WTC11 (cell line): ENCODE data around the gene IL10RB. TPM values are rescaled to one million over a fixed set of nuclear protein-coding genes. Genes with fewer than 3 reads are reported as not detected.

Experiments used
- ATAC-seq: fragments of 200-7000 bp; cut with Tn5 transposase; 2 replicates; pipeline ENCODE4 v1.10.0; 2021; ENCODE audit warnings: mild to moderate bottlenecking, moderate library complexity
- CTCF ChIA-PET: fragments of 300-600 bp; sonication (Branson Sonifier 250); formaldehyde crosslinking; loops from one replicate; lab custom pipeline; 2021; ENCODE audit warnings: antibody characterized with exemption; lab: Charles Lee
- POLR2A ChIA-PET: fragments of 350-600 bp; sonication (Branson Sonifier 250); formaldehyde crosslinking; loops from one replicate; lab custom pipeline; 2021; ENCODE audit warnings: antibody characterized with exemption; lab: Charles Lee
- DNase-seq: peaks from one replicate; pipeline ENCODE4 v3.0.0; 2021; ENCODE audit warnings: low spot score
- H3K27ac Mint-ChIP-seq: 2 replicates; pipeline ENCODE4 v1.8.0; 2021; ENCODE audit warnings: mixed read lengths
- H3K27me3 Mint-ChIP-seq: 2 replicates; pipeline ENCODE4 v1.8.0; 2021; ENCODE audit warnings: low read depth, mild to moderate bottlenecking, moderate library complexity, mixed read lengths
- H3K36me3 Mint-ChIP-seq: 2 replicates; pipeline ENCODE4 v1.8.0; 2021; ENCODE audit warnings: mixed read lengths
- H3K4me1 Mint-ChIP-seq: 2 replicates; pipeline ENCODE4 v1.8.0; 2022; ENCODE audit warnings: mixed read lengths
- H3K4me3 Mint-ChIP-seq: 2 replicates; pipeline ENCODE4 v1.8.0; 2021; ENCODE audit warnings: mild to moderate bottlenecking, moderate library complexity, mixed read lengths
- H3K9me3 Mint-ChIP-seq: 2 replicates; pipeline ENCODE4 v1.8.0; 2021; ENCODE audit warnings: mixed read lengths
- CREM ChIP-seq: sonication (generic); formaldehyde crosslinking; IDR thresholded peaks from 2 replicates; pipeline ENCODE4 v1.8.1; 2022; ENCODE audit warnings: mild to moderate bottlenecking, missing genetic modification reagents, moderate library complexity
- FOXJ3 ChIP-seq: sonication (generic); formaldehyde crosslinking; IDR thresholded peaks from 2 replicates; pipeline ENCODE4 v1.9.0; 2021; ENCODE audit warnings: missing genetic modification reagents, mild to moderate bottlenecking, borderline replicate concordance
- HMGA2 ChIP-seq: fragments of 250-450 bp; sonication (Bioruptor Pico); IDR thresholded peaks from 2 replicates; pipeline ENCODE4 v1.4.0; 2021; ENCODE audit warnings: mild to moderate bottlenecking, moderate library complexity
- JUN ChIP-seq: sonication (generic); formaldehyde crosslinking; IDR thresholded peaks from 2 replicates; pipeline ENCODE4 v1.8.0; 2023; ENCODE audit warnings: mild to moderate bottlenecking, missing genetic modification reagents
- PRRX2 ChIP-seq: fragments of 250-450 bp; sonication (Bioruptor Pico); IDR thresholded peaks from 2 replicates; pipeline ENCODE4 v1.8.0; 2021; ENCODE audit warnings: mild to moderate bottlenecking
- SOX15 ChIP-seq: fragments of 250-450 bp; sonication (Bioruptor Pico); IDR thresholded peaks from 2 replicates; pipeline ENCODE4 v1.9.0; 2021; ENCODE audit warnings: mild to moderate bottlenecking
- TEAD1 ChIP-seq: sonication (generic); formaldehyde crosslinking; IDR thresholded peaks from 2 replicates; pipeline ENCODE4 v1.8.0; 2022; ENCODE audit warnings: mild to moderate bottlenecking, missing genetic modification reagents
- TEAD4 ChIP-seq: sonication (generic); formaldehyde crosslinking; IDR thresholded peaks from 2 replicates; pipeline ENCODE4 v1.8.0; 2022; ENCODE audit warnings: mild to moderate bottlenecking, missing genetic modification reagents
- TP53 ChIP-seq: sonication (generic); formaldehyde crosslinking; IDR thresholded peaks from 2 replicates; pipeline ENCODE4 v1.8.1; 2023; ENCODE audit warnings: mild to moderate bottlenecking, missing genetic modification reagents
- ZBTB21 ChIP-seq: sonication (generic); formaldehyde crosslinking; IDR thresholded peaks from 2 replicates; pipeline ENCODE4 v1.8.1; 2023; ENCODE audit warnings: mild to moderate bottlenecking, missing genetic modification reagents, borderline replicate concordance
- ZNF121 ChIP-seq: sonication (generic); formaldehyde crosslinking; IDR thresholded peaks from 2 replicates; pipeline ENCODE4 v1.8.0; 2023; ENCODE audit warnings: missing genetic modification reagents
- ZNF219 ChIP-seq: sonication (generic); formaldehyde crosslinking; IDR thresholded peaks from 2 replicates; pipeline ENCODE4 v1.8.0; 2023; ENCODE audit warnings: missing genetic modification reagents, mild to moderate bottlenecking, borderline replicate concordance
- ZNF263 ChIP-seq: sonication (generic); formaldehyde crosslinking; IDR thresholded peaks from 2 replicates; pipeline ENCODE4 v1.8.1; 2022; ENCODE audit warnings: low read depth, mild to moderate bottlenecking, moderate library complexity, missing genetic modification reagents
- ZNF281 ChIP-seq: sonication (generic); formaldehyde crosslinking; IDR thresholded peaks from 2 replicates; pipeline ENCODE4 v1.8.0; 2023; ENCODE audit warnings: mild to moderate bottlenecking, missing genetic modification reagents
- ZNF317 ChIP-seq: sonication (generic); formaldehyde crosslinking; IDR thresholded peaks from 2 replicates; pipeline ENCODE4 v1.8.1; 2023; ENCODE audit warnings: low read depth, mild to moderate bottlenecking, moderate library complexity, missing genetic modification reagents, borderline replicate concordance
- total RNA-seq: library from RNA; stranded (reverse); gene quantifications from 3 replicates; pipeline ENCODE4 v1.2.3, GENCODE V29; 2021
- TF ChIP-seq, protein P1 (sequence below): sonication (generic); formaldehyde crosslinking; IDR thresholded peaks from 2 replicates; pipeline ENCODE4 v1.8.1; 2022; ENCODE audit warnings: missing genetic modification reagents, borderline replicate concordance
- TF ChIP-seq, protein P2 (sequence below): sonication (generic); formaldehyde crosslinking; IDR thresholded peaks from 2 replicates; pipeline ENCODE4 v1.8.0; 2022; ENCODE audit warnings: mild to moderate bottlenecking, missing genetic modification reagents
- TF ChIP-seq, protein P3 (sequence below): fragments of 250-450 bp; sonication (Bioruptor Pico); IDR thresholded peaks from 2 replicates; pipeline ENCODE4 v1.9.0; 2021; ENCODE audit warnings: mild to moderate bottlenecking, borderline replicate concordance
- TF ChIP-seq, protein P4 (sequence below): fragments of 250-450 bp; sonication (Bioruptor Pico); conservative IDR thresholded peaks from 2 replicates; pipeline ENCODE4 v1.9.0; 2021; ENCODE audit warnings: mild to moderate bottlenecking
- TF ChIP-seq, protein P5 (sequence below): sonication (generic); formaldehyde crosslinking; IDR thresholded peaks from 2 replicates; pipeline ENCODE4 v1.8.0; 2023; ENCODE audit warnings: missing genetic modification reagents, mild to moderate bottlenecking, borderline replicate concordance

Gene IL10RB
- total RNA-seq, 1 experiment from 2014 or later = 3.7 TPM

DNA sequence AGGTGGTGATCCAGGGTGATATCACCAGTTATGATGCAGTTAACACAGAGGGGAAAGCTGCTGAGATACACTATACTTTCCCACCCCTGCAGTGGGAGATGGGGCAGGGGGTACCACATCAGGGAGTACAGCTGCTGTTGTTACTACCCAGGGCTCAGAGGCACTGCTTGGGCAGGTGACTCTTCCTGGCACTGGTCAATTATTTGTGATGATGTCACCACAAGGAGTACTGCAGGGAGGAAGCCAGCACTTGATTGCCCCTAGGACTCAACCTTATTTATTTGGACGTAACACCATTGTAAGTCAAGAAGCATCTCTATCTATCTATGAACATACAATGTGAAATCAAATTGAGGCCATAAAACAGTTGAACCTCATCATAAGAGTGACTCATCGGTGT is 68.7 kb downstream of the IL10RB start:
- POLR2A ChIA-PET = no interaction called here
- CTCF ChIA-PET = no interaction called here
- ATAC-seq (no peak), DNase-seq (no peak)
- TF ChIP-seq TP53 (CRISPR knock-in tag) (no peak), TEAD1 (no peak), CREM (CRISPR knock-in tag) (no peak), PRRX2 (no peak), FOXJ3 (no peak), ZNF317 (CRISPR knock-in tag) (no peak), JUN (CRISPR knock-in tag) (no peak), ZNF121 (CRISPR knock-in tag) (no peak), ZBTB21 (CRISPR knock-in tag) (no peak)
- TF ChIP-seq, protein P1, sequence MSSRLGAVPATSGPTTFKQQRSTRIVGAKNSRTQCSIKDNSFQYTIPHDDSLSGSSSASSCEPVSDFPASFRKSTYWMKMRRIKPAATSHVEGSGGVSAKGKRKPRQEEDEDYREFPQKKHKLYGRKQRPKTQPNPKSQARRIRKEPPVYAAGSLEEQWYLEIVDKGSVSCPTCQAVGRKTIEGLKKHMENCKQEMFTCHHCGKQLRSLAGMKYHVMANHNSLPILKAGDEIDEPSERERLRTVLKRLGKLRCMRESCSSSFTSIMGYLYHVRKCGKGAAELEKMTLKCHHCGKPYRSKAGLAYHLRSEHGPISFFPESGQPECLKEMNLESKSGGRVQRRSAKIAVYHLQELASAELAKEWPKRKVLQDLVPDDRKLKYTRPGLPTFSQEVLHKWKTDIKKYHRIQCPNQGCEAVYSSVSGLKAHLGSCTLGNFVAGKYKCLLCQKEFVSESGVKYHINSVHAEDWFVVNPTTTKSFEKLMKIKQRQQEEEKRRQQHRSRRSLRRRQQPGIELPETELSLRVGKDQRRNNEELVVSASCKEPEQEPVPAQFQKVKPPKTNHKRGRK (CRISPR knock-in tag) = no peak
- TF ChIP-seq, protein P2, sequence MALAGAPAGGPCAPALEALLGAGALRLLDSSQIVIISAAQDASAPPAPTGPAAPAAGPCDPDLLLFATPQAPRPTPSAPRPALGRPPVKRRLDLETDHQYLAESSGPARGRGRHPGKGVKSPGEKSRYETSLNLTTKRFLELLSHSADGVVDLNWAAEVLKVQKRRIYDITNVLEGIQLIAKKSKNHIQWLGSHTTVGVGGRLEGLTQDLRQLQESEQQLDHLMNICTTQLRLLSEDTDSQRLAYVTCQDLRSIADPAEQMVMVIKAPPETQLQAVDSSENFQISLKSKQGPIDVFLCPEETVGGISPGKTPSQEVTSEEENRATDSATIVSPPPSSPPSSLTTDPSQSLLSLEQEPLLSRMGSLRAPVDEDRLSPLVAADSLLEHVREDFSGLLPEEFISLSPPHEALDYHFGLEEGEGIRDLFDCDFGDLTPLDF = no peak
- TF ChIP-seq, protein P3, sequence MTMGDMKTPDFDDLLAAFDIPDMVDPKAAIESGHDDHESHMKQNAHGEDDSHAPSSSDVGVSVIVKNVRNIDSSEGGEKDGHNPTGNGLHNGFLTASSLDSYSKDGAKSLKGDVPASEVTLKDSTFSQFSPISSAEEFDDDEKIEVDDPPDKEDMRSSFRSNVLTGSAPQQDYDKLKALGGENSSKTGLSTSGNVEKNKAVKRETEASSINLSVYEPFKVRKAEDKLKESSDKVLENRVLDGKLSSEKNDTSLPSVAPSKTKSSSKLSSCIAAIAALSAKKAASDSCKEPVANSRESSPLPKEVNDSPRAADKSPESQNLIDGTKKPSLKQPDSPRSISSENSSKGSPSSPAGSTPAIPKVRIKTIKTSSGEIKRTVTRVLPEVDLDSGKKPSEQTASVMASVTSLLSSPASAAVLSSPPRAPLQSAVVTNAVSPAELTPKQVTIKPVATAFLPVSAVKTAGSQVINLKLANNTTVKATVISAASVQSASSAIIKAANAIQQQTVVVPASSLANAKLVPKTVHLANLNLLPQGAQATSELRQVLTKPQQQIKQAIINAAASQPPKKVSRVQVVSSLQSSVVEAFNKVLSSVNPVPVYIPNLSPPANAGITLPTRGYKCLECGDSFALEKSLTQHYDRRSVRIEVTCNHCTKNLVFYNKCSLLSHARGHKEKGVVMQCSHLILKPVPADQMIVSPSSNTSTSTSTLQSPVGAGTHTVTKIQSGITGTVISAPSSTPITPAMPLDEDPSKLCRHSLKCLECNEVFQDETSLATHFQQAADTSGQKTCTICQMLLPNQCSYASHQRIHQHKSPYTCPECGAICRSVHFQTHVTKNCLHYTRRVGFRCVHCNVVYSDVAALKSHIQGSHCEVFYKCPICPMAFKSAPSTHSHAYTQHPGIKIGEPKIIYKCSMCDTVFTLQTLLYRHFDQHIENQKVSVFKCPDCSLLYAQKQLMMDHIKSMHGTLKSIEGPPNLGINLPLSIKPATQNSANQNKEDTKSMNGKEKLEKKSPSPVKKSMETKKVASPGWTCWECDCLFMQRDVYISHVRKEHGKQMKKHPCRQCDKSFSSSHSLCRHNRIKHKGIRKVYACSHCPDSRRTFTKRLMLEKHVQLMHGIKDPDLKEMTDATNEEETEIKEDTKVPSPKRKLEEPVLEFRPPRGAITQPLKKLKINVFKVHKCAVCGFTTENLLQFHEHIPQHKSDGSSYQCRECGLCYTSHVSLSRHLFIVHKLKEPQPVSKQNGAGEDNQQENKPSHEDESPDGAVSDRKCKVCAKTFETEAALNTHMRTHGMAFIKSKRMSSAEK (CRISPR knock-in tag) = no peak
- no peaks in the 10 kb centered on the region for H3K4me1 Mint-ChIP-seq
- H3K27me3 Mint-ChIP-seq = no peaks in the 10 kb centered on the region
- H3K4me3 Mint-ChIP-seq = no peak overlapping the region
- H3K36me3 Mint-ChIP-seq = peaks cover 39% of the 10 kb centered on the region
- H3K27ac Mint-ChIP-seq = no peak overlapping the region
- peaks cover 24% of the 10 kb centered on the region for H3K9me3 Mint-ChIP-seq

DNA sequence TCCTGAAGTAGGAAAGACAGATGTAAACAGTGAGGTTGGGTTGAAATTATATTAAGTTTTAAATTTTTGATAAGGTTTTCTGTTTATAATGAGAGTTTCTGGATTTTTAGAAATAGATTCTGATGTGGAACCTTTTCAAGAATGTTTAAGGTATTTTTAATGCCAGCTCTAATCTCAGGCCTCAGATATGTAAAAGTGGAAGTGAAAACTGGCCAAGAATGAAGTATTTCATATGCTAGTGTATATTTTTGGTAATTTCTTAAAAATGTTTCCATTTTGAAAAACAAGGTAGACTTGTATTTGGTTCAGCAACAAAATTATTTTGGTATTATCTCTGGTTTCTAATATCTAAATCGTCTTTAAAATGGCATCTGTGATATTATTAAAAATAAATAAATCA is 73.0 kb downstream of the IL10RB start:
- ATAC-seq (no peak), DNase-seq (no peak)
- Mint-ChIP-seq H3K4me3 (no peak overlapping the region), H3K4me1 (no peaks in the 10 kb centered on the region), H3K9me3 (peaks cover 5% of the 10 kb centered on the region; the same call in 1 of the 2 replicates), H3K36me3 (peaks cover 34% of the 10 kb centered on the region), H3K27me3 (no peaks in the 10 kb centered on the region), H3K27ac (no peak overlapping the region)
- ChIA-PET CTCF (interaction anchor here (1.3 kb wide), 1 partner anchor 141 kb away, joined by 3 read pairs; no protein-coding TSS in a partner anchor), POLR2A (no interaction called here)
- TF ChIP-seq SOX15 (CRISPR knock-in tag) (no peak), HMGA2 (CRISPR knock-in tag) (no peak), ZNF281 (CRISPR knock-in tag) (no peak), ZNF219 (no peak), ZNF263 (CRISPR knock-in tag) (no peak), TEAD4 (CRISPR knock-in tag) (no peak)
- TF ChIP-seq, protein P4, sequence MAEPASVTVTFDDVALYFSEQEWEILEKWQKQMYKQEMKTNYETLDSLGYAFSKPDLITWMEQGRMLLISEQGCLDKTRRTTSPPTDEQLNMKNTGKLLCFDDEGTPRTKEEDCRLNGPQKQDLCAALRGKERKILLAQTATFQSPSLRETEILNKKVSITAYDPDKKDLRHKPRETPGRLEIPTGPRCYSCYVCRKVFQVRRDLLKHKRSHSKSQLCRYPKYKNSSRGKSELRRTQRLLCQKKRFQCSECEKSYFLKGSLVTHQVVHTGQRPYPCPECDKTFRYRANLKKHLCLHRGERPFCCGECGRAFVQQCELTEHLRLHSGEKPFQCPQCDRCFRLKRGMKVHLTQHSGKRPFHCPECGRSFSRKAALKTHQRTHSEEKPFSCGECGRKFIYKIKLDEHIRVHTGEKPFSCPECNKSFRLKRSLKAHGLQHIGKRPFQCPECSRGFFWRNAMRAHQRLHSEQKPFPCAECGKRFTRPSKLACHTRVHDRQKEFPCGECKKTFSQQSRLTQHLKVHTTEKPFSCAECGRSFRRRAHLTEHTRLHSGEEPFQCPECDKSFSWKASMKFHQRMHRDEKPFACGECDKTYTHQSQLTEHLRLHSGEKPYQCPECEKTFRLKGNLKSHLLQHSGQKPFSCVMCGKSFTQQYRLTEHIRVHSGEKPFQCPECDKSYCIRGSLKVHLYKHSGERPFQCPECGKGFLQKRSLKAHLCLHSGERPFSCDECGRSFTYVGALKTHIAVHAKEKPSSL (CRISPR knock-in tag) = no peak
- TF ChIP-seq, protein P5, sequence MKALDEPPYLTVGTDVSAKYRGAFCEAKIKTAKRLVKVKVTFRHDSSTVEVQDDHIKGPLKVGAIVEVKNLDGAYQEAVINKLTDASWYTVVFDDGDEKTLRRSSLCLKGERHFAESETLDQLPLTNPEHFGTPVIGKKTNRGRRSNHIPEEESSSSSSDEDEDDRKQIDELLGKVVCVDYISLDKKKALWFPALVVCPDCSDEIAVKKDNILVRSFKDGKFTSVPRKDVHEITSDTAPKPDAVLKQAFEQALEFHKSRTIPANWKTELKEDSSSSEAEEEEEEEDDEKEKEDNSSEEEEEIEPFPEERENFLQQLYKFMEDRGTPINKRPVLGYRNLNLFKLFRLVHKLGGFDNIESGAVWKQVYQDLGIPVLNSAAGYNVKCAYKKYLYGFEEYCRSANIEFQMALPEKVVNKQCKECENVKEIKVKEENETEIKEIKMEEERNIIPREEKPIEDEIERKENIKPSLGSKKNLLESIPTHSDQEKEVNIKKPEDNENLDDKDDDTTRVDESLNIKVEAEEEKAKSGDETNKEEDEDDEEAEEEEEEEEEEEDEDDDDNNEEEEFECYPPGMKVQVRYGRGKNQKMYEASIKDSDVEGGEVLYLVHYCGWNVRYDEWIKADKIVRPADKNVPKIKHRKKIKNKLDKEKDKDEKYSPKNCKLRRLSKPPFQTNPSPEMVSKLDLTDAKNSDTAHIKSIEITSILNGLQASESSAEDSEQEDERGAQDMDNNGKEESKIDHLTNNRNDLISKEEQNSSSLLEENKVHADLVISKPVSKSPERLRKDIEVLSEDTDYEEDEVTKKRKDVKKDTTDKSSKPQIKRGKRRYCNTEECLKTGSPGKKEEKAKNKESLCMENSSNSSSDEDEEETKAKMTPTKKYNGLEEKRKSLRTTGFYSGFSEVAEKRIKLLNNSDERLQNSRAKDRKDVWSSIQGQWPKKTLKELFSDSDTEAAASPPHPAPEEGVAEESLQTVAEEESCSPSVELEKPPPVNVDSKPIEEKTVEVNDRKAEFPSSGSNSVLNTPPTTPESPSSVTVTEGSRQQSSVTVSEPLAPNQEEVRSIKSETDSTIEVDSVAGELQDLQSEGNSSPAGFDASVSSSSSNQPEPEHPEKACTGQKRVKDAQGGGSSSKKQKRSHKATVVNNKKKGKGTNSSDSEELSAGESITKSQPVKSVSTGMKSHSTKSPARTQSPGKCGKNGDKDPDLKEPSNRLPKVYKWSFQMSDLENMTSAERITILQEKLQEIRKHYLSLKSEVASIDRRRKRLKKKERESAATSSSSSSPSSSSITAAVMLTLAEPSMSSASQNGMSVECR (CRISPR knock-in tag) = no peak
